22Rv1 (cell line): Measurements from ENCODE around the gene MBNL3.

Source experiments
- CTCF ChIP-seq: fragments of 450-650 bp; IDR thresholded peaks from 2 replicates; pipeline ENCODE4 v1.5.1; 2017; ENCODE audit warnings: mild to moderate bottlenecking
- ZFX ChIP-seq: fragments of 450-650 bp; IDR thresholded peaks from 2 replicates; pipeline ENCODE4 v1.6.1; 2017; ENCODE audit warnings: antibody characterized with exemption, borderline replicate concordance

- TF ChIP-seq CTCF, result no peak
- no peak for TF ChIP-seq ZFX
Measured at GRCh38 chrX:132435222-132435621, 53.6 kb downstream of the MBNL3 start.
